Neural progenitor cell (in vitro differentiated cells): ENCODE results near the gene PIK3CG.

Source experiments
- CTCF ChIP-seq: fragments of 200-600 bp; sonication (generic); IDR thresholded peaks from 2 replicates; pipeline ENCODE4 v1.5.1; 2017; ENCODE audit warnings: antibody characterized with exemption, mild to moderate bottlenecking
- EZH2phosphoT487 ChIP-seq: fragments of 200-600 bp; sonication (generic); IDR thresholded peaks from 2 replicates; pipeline ENCODE4 v1.6.1; 2017; ENCODE audit warnings: antibody characterized with exemption

GRCh38 chr7:106827626-106828025 lies 37.5 kb upstream of the PIK3CG start:
- TF ChIP-seq CTCF = no peak
- TF ChIP-seq EZH2phosphoT487 = no peak
